IPS DF 6.9 (cell line): ENCODE results near the gene GGT7.
"Not testable (repeated sequence)": the region's sequence is repeated elsewhere in the genome, so short reads cannot be mapped to it uniquely, and the experiment has no call there.

ENCODE experiments used
- DNase-seq: peaks from one replicate; pipeline ENCODE4 v3.0.0-alpha.2; 2013; ENCODE audit warnings: low read depth, low spot score
- H3K27ac ChIP-seq: one replicate; pipeline ENCODE4 v1.5.1; 2013; ENCODE audit warnings: low read length, control low read depth
- H3K27me3 ChIP-seq: 2 replicates; pipeline ENCODE4 v1.6.1; 2013; ENCODE audit warnings: mild to moderate bottlenecking, low read length; ENCODE audit not compliant: control insufficient read depth, insufficient read depth
- H3K36me3 ChIP-seq: 2 replicates; pipeline ENCODE4 v1.6.1; 2013; ENCODE audit warnings: low read length; ENCODE audit not compliant: control insufficient read depth, insufficient read depth
- H3K4me1 ChIP-seq: 2 replicates; pipeline ENCODE4 v1.6.1; 2013; ENCODE audit warnings: low read length; ENCODE audit not compliant: control insufficient read depth, insufficient read depth
- H3K4me3 ChIP-seq: 2 replicates; pipeline ENCODE4 v1.5.1; 2013; ENCODE audit warnings: mild to moderate bottlenecking, low read length
- H3K9me3 ChIP-seq: 2 replicates; pipeline ENCODE4 v1.6.1; 2013; ENCODE audit warnings: low read length, inconsistent platforms; ENCODE audit not compliant: control insufficient read depth, insufficient read depth
- WGBS: extraction: QIAGEN DNeasy Blood & Tissue Kit; methylation state at CpG from one replicate; pipeline ENCODE4 v1.1.7; 2013; ENCODE audit warnings: mixed read lengths, missing lambda C conversion rate; ENCODE audit not compliant: insufficient read length, insufficient coverage; 5-methylcytosine and 5-hydroxymethylcytosine counted together

GGT7 gene

DNA sequence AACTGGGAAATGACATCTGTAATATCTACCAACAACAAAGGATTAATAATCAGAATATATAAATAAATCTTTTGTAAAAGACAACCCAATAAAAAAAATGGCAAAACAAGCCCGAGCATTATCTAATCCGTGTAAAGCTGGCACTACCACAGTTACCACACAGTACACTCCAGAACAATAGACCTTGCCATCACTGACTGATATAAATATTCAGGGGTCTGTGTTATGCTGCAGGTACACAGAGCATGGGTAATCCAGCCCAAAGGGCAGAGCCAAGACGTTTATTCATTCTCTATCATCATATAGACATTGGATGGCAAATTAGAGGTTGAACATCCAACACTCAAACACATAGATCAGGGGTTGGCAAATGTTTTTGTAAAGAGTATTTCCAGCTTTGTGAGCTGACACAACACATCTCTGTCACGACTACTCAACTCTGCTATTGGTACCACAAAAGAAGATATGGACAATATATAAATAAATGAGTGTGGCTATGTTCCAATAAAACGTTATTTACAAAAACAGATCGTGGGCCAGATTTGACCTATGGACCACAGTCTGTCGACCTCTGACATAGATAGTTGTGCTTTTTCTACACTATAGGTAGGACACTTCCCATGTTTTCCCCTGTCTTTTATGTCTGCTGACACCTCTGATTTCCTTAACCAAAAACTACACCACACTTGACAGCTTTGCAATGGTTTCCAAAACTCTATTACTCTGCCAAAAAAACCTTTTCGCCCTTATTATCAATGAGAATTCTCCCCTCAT is 51.7 kb downstream of the GGT7 start:
- 100% methylated on average over 1 of the region's 8 CpGs for WGBS
- Histone ChIP-seq H3K4me1 (0 out of 2 replicates have a peak, but pooled peaks cover 1% of the 10 kb centered on the region), H3K27me3 (no peaks in the 10 kb centered on the region), H3K27ac (no peak overlapping the region), H3K4me3 (no peak overlapping the region), H3K36me3 (no peaks in the 10 kb centered on the region), H3K9me3 (no peaks in the 10 kb centered on the region)
- DNase-seq = no peak

DNA sequence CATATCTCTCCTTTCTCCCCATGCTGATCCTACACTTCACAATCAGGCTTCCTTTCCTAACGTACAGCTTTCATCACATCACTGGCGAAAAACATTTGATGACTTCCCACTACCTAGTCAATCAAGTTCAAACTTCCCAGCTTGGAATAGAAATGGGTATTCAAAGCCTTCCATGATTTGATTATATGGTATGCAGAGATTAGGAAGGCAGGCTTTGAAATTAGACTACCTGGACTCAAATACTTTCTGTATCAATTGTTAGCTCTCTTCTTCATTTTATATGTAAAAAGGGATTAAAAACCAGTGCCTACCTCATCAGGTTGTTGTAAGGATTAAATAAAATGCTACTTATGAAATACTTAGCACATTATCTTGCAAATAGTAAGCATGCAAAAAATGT is 54.9 kb downstream of the GGT7 start:
- H3K36me3 ChIP-seq = no peaks in the 10 kb centered on the region
- no peaks in the 10 kb centered on the region for H3K9me3 ChIP-seq
- 0 out of 2 replicates have a peak, but pooled peaks cover 1% of the 10 kb centered on the region for H3K4me1 ChIP-seq
- no CpG with 5 or more reads among the region's 2 CpGs for WGBS
- no peaks in the 10 kb centered on the region for H3K27me3 ChIP-seq
- H3K4me3 ChIP-seq = no peak overlapping the region
- H3K27ac ChIP-seq = no peak overlapping the region
- no peak for DNase-seq

DNA sequence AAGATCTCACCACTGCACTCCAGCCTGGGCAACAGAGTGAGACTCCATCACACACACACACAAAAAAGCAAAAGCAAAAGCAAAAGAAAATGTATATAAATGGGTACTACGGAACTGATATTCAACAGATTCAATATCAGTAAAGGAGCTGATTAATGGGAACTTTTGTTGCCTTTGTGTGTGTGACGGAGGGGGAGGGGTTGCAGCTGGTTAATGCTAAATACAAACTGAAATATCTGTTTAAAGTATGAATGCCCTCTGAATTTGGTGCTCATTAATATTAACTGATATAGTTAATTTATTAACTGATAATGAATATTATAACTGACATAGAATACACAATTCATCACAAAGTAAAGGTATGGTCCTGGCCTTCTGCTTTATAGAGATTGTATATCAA is 55.6 kb downstream of the GGT7 start:
- no peak overlapping the region for H3K27ac ChIP-seq
- no peaks in the 10 kb centered on the region for H3K36me3 ChIP-seq
- no peak for DNase-seq
- H3K4me1 ChIP-seq = 0 out of 2 replicates have a peak, but pooled peaks cover 1% of the 10 kb centered on the region
- H3K4me3 ChIP-seq = no peak overlapping the region
- H3K9me3 ChIP-seq = no peaks in the 10 kb centered on the region
- WGBS = no CpG with 5 or more reads among the region's 2 CpGs
- no peaks in the 10 kb centered on the region for H3K27me3 ChIP-seq

DNA sequence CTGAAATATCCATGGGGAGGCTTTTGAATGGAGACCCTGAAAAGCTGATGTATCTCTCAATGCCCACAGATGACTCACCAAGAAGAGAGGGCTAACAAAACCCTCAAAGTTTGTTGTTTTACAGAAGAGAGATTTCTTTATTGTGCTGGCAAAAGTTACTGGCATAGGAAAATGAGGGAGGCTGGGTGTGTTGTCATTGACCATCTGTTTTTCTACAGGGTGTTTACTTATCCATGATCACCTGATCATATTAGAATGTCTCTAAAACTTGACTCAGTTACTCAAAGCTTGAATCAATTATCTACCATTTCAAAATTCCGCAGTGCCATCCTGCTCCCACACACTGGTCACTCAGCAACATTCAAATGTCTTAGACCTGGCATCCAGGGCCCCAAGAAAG is 57.0 kb downstream of the GGT7 start:
- no peaks in the 10 kb centered on the region for H3K36me3 ChIP-seq
- no peak overlapping the region for H3K27ac ChIP-seq
- 0 out of 2 replicates have a peak, but pooled peaks cover 1% of the 10 kb centered on the region for H3K4me1 ChIP-seq
- no peaks in the 10 kb centered on the region for H3K27me3 ChIP-seq
- H3K4me3 ChIP-seq = no peak overlapping the region
- no peak for DNase-seq
- no peaks in the 10 kb centered on the region for H3K9me3 ChIP-seq
- WGBS = no CpG with 5 or more reads among the region's 1 CpG

DNA sequence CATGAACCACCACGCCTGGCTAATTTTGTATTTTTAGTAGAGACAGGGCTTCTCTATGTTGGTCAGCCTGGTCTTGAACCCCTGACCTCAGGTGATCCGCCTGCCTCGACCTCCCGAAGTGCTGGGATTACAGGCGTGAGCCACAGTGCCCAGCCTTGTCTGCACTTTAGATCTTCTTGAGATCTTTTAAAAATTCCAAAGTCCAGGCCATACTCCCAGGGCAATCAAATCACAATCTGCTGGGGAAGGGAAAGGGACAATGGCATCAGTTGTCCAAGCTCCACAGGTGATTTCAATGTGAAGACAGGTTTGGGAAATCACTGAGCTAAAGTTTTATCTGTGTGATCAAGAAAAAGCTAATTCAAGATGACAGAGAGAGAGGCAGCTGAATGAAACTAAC is 64.1 kb downstream of the GGT7 start:
- Histone ChIP-seq H3K27ac (no peak overlapping the region), H3K4me1 (no peaks in the 10 kb centered on the region), H3K9me3 (no peaks in the 10 kb centered on the region), H3K27me3 (no peaks in the 10 kb centered on the region), H3K36me3 (no peaks in the 10 kb centered on the region), H3K4me3 (no peak overlapping the region)
- no CpG with 5 or more reads among the region's 5 CpGs for WGBS
- DNase-seq = no peak

DNA sequence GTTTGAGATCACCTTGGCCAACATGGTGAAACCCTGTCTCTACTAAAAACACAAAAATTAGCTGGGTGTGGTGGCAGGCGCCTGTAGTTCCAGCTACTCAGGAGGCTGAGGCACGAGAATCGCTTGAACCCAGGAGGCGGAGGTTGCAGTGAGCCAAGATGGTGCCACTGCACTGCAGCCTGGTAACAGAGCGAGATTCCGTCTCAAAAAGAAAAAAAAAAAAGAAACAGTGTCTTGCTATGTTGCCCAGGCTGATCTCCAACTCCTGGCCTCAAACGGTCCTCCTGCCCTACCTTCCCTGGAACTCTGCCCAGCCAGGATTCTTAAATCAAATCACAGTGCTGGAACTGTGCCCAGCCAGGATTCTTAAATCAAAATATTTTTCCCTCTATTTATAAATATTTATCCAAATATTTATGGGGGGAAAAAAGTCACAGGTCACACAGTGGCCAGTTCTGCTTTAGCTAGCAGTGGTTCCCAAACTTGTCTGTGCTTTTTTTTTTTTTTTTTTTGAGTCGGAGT is 64.7 kb downstream of the GGT7 start:
- WGBS = no CpG with 5 or more reads among the region's 8 CpGs
- not testable (repeated sequence) for H3K36me3 ChIP-seq, H3K27me3 ChIP-seq, H3K4me1 ChIP-seq, H3K9me3 ChIP-seq, DNase-seq, H3K27ac ChIP-seq, H3K4me3 ChIP-seq

DNA sequence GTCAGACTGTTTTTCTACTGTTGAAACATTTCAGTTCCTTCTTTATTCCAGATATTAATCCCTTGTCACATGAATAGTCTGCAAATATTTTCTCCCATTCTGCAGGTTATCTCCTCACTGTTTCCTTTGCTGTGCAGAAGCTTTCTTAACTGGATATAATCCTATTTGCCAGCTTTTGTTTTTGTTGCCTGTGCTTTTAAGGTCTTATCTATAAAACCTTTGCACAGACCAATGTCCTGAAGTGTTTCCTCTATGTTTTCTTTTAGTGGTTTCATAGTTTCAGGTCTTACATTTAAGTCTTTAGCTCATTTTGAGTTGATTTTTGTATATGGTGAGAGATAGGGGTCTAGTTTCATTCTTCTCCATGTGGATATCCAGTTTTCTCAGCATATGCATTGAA is 66.4 kb downstream of the GGT7 start:
- Histone ChIP-seq H3K27me3 (no peaks in the 10 kb centered on the region), H3K4me1 (no peaks in the 10 kb centered on the region), H3K4me3 (no peak overlapping the region), H3K9me3 (no peaks in the 10 kb centered on the region), H3K27ac (no peak overlapping the region), H3K36me3 (no peaks in the 10 kb centered on the region)
- DNase-seq = no peak

DNA sequence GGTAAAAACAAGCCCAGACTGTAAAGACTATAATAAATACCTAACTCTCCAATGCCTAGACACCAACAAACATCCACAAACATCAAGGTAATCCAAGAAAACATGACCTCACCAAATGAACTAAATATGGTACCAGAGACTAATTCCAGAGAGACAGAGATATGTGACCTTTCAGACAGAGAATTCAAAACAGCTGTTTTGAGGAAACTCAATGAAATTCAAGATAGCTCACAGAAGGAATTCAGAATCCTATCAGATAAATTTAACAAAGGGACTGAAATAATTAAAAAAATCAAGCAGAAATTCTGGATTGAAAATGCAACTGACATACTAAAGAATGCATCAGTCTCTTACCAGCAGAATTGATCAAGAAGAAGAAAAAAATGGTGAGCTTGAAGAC is 73.8 kb downstream of the GGT7 start:
- Histone ChIP-seq H3K27me3 (no peaks in the 10 kb centered on the region), H3K36me3 (no peaks in the 10 kb centered on the region), H3K4me3 (no peak overlapping the region), H3K9me3 (no peaks in the 10 kb centered on the region), H3K27ac (no peak overlapping the region), H3K4me1 (no peaks in the 10 kb centered on the region)
- DNase-seq = no peak

DNA sequence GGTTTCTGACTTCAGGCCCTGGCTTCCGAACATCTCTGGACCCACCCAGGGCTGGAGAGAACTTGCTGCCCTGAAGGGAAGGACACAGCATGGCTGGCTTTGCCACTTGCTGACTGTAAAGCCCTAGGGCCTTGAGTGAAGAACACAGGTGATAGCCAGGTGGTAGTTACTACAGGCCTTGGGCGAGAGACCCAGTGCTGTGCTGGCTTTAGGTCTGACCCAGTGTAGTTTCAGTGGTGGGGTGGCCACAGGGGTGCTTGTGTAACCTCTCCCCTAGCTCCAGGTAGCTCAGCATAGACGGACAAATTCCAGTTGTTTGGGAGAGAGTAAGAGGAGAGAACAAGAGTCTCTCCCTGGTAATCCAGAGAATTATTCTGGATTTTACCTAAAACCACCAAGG is 74.3 kb downstream of the GGT7 start:
- DNase-seq = no peak
- Histone ChIP-seq H3K27ac (no peak overlapping the region), H3K9me3 (no peaks in the 10 kb centered on the region), H3K4me3 (no peak overlapping the region), H3K36me3 (no peaks in the 10 kb centered on the region), H3K4me1 (no peaks in the 10 kb centered on the region), H3K27me3 (no peaks in the 10 kb centered on the region)
- WGBS = no CpG with 5 or more reads among the region's 3 CpGs

DNA sequence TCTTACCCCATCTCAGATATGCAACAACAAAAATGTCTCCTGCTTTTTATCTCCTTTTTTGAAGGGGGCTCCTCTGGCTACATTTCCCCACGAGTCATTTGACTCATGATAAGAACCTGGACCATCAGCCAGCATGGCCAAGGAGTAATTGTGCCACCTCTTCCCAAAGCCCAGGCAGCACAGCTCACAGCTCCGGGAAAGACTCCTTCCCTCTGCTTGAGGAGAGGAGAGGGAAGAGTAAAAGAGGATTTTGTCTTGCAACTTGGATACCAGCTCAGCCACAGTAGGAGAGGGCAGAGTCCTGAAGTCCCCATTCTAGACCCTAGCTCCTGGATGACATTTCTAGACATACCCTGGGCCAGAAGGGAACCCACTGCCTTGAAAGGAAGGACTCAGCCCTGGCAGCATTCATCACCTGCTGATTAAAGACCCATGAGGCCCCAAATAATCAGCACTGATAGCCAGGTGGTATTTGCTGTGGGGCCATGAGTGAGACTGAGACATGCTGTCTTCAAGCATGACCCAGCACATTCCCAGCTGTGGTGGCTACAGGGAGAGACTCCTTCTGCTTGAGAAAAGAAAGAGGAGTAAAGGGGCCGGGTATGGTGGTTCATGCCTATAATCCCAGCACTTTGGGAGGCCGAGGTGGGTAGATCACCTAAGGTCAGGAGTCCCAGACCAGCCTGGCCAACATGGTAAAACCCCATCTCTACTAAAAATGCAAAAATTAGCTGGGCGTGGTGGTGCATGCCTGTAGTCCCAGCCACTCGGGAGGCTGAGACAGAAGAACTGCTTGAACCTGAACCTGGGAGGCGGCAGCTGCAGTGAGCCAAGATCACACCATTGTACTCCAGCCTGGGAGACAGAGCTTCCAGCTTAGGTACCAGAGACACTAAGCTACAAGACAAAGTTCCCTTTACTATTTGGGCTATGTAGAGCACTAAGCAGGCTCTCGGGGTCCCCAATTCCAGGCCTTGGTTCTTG is 75.4 kb downstream of the GGT7 start:
- WGBS = no CpG with 5 or more reads among the region's 8 CpGs
- H3K4me3 ChIP-seq = no peak overlapping the region

More for the DNA sequence above, 75.4 kb downstream of the GGT7 start:
- no peak for DNase-seq
- H3K36me3 ChIP-seq = no peaks in the 10 kb centered on the region
- no peaks in the 10 kb centered on the region for H3K4me1 ChIP-seq
- H3K27ac ChIP-seq = no peak overlapping the region
- no peaks in the 10 kb centered on the region for H3K9me3 ChIP-seq
- no peaks in the 10 kb centered on the region for H3K27me3 ChIP-seq
